Skin epidermis (tissue), 12 donors: ENCODE measurements around the gene DAD1.
A peak's percentile ranks its signal among the peaks of the same experiment; 100 is the strongest.

ENCODE experiments used
- H3K27ac ChIP-seq, 21 experiments: fragments of 200-600 bp; sonication (generic) in 11 of 21; one replicate each; pipeline ENCODE4 v1.5.0; 2020; ENCODE audit warnings: mild to moderate bottlenecking in 3 of 21, inconsistent platforms in 2 of 21, moderate library complexity in 2 of 21
- H3K4me3 ChIP-seq, 7 experiments: fragments of 200-600 bp; sonication (generic) in 2 of 7; one replicate each; pipeline ENCODE4 v1.5.0; 2020; ENCODE audit warnings: inconsistent platforms in 2 of 7, mild to moderate bottlenecking in 2 of 7, moderate library complexity in 1 of 7

The DAD1 gene

GRCh38 chr14:22531451-22532344 is 57.3 kb downstream of the DAD1 start:
- Histone ChIP-seq H3K27ac (peak overlapping the region in 10 of 21 experiments; percentile 7 to 98 (median 56)), H3K4me3 (no peak overlapping the region)

- Histone ChIP-seq H3K4me3 (no peak overlapping the region), H3K27ac (peak overlapping the region in 8 of 21 experiments; percentile 3 to 98 (median 38))
Measured at GRCh38 chr14:22530127-22530526, 58.9 kb downstream of the DAD1 start.

GRCh38 chr14:22526744-22527143 is 62.3 kb downstream of the DAD1 start:
- peak overlapping the region in 6 of 21 experiments; percentile 32 to 98 (median 78) for H3K27ac ChIP-seq
- H3K4me3 ChIP-seq, result peak overlapping the region in 1 of 7 experiments; percentile 3

- Histone ChIP-seq H3K4me3 (peak overlapping the region in 1 of 7 experiments; percentile 3), H3K27ac (peak overlapping the region in 12 of 21 experiments; percentile 10 to 98 (median 46))
Measured at GRCh38 chr14:22526218-22526617, 62.8 kb downstream of the DAD1 start.

GRCh38 chr14:22524784-22525161 is 64.3 kb downstream of the DAD1 start:
- H3K4me3 ChIP-seq, result no peak overlapping the region
- peak overlapping the region in 12 of 21 experiments; percentile 0 to 98 (median 48) for H3K27ac ChIP-seq

GRCh38 chr14:22524115-22524783 is 64.8 kb downstream of the DAD1 start:
- peak overlapping the region in 12 of 21 experiments; percentile 0 to 98 (median 49) for H3K27ac ChIP-seq

GRCh38 chr14:22523283-22523682 is 65.7 kb downstream of the DAD1 start:
- Histone ChIP-seq H3K27ac (peak overlapping the region in 11 of 21 experiments; percentile 0 to 98 (median 45)), H3K4me3 (no peak overlapping the region)

More at GRCh38 chr14:22524115-22524783, 64.8 kb downstream of the DAD1 start:
- no peak overlapping the region for H3K4me3 ChIP-seq

GRCh38 chr14:22522466-22522957 is 66.5 kb downstream of the DAD1 start:
- H3K27ac ChIP-seq, result peak overlapping the region in 10 of 21 experiments; percentile 21 to 98 (median 55)
- H3K4me3 ChIP-seq, result no peak overlapping the region

GRCh38 chr14:22521449-22522239 is 67.4 kb downstream of the DAD1 start:
- Histone ChIP-seq H3K27ac (peak overlapping the region in 14 of 21 experiments; percentile 4 to 98 (median 56)), H3K4me3 (no peak overlapping the region)

GRCh38 chr14:22520796-22521195 is 68.2 kb downstream of the DAD1 start:
- H3K27ac ChIP-seq, result peak overlapping the region in 16 of 21 experiments; percentile 1 to 98 (median 56)
- peak overlapping the region in 1 of 7 experiments; percentile 17 for H3K4me3 ChIP-seq

- Histone ChIP-seq H3K4me3 (peak overlapping the region in 3 of 7 experiments; percentile 4 to 17 (median 11)), H3K27ac (peak overlapping the region in 18 of 21 experiments; percentile 1 to 98 (median 60))
Measured at GRCh38 chr14:22519877-22520685, 68.9 kb downstream of the DAD1 start.

GRCh38 chr14:22518073-22518472 is 71.0 kb downstream of the DAD1 start:
- H3K27ac ChIP-seq, result peak overlapping the region in 13 of 21 experiments; percentile 3 to 98 (median 45)

GRCh38 chr14:22517117-22517720 is 71.8 kb downstream of the DAD1 start:
- Histone ChIP-seq H3K27ac (peak overlapping the region in 10 of 21 experiments; percentile 9 to 98 (median 69)), H3K4me3 (no peak overlapping the region)

More at GRCh38 chr14:22518073-22518472, 71.0 kb downstream of the DAD1 start:
- H3K4me3 ChIP-seq, result no peak overlapping the region

GRCh38 chr14:22515929-22516328 is 73.1 kb downstream of the DAD1 start:
- Histone ChIP-seq H3K27ac (peak overlapping the region in 8 of 21 experiments; percentile 18 to 98 (median 70)), H3K4me3 (no peak overlapping the region)
